Left colon (tissue), 2 donors: Measurements from ENCODE around the gene RGS11. TPM values are rescaled to one million over a fixed set of nuclear protein-coding genes. Genes with fewer than 3 reads are reported as not detected.
A peak's percentile ranks its signal among the peaks of the same experiment; 100 is the strongest.

Experiments
- ATAC-seq: fragments of 200-7000 bp; cut with Tn5 transposase; one replicate; pipeline ENCODE4 v1.9.1; 2020; ENCODE audit warnings: mild to moderate bottlenecking, moderate library complexity
- DNase-seq, 2 donors: peaks; one replicate each; pipeline ENCODE4 v3.0.0-alpha.2; 2020
- intact Hi-C, 2 donors: fragments of 100-400 bp; cut with DNase I in 1 of 2; cut with micrococcal nuclease in 1 of 2; formaldehyde crosslinking; loops; one replicate each; pipeline versions ENCODE4 v1.11.2 to v1.14.0; 2022; cut with DNase I, micrococcal nuclease
- total RNA-seq, 2 donors: library from RNA; stranded (reverse); fragmentation: NEBNext Ultra II Directional; extraction: Animal tissue kit (Norgen Biotek cat#: 25700); gene quantifications; one replicate each; pipeline ENCODE4 v1.2.1, GENCODE V29; 2021
- donor health status: DM: no; HTN: no; CAD: no.
- donor health status: DM: yes; HTN: yes; CAD: no.

The RGS11 gene
- total RNA-seq, 2 donors from 2014 or later: 2.6 to 7.6 TPM

DNA sequence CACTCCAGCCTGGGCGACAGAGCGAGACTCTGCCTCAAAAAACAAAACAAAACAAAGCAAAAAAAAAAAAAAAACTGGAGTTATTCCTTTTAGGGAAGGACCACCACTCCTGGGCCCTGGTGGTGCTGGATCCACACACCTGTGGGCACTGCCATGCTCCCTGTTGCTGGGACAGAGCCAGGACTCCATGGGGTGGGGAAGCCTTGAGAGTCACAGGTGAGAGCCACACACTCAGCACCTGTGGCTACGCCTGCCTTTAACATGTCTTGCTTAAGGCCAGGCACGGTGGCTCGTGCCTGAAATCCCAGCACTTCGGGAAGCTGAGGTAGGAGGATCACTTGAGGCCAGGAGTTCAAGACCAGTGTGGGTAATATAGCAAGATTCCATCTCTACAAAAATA is 25.5 kb upstream of the RGS11 start:
- DNase-seq (no peak), ATAC-seq (no peak)
- intact Hi-C loops: no loop called here

DNA sequence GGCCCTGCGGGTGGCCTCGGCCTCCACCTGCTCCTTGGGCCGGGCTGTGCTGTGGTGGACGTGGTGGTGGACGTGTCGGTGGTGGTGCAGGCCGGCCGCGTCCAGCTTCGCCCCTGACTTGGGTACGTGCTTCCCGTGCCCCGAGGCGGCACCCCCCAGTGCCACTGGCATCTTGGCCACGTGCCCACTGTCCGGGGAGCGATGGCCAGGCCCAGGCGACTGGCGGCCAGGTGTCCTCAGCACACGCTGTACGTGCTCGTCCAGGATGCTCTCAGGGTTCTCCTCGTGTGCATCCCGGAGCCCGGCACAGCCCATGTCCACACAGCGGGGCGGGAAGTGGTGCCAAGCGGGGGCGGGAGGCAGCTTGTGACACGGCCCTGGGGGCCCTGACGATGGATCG is 22.1 kb upstream of the RGS11 start:
- peak; percentile 12 for ATAC-seq
- intact Hi-C loops: no loop called here
- DNase-seq: no peak

DNA sequence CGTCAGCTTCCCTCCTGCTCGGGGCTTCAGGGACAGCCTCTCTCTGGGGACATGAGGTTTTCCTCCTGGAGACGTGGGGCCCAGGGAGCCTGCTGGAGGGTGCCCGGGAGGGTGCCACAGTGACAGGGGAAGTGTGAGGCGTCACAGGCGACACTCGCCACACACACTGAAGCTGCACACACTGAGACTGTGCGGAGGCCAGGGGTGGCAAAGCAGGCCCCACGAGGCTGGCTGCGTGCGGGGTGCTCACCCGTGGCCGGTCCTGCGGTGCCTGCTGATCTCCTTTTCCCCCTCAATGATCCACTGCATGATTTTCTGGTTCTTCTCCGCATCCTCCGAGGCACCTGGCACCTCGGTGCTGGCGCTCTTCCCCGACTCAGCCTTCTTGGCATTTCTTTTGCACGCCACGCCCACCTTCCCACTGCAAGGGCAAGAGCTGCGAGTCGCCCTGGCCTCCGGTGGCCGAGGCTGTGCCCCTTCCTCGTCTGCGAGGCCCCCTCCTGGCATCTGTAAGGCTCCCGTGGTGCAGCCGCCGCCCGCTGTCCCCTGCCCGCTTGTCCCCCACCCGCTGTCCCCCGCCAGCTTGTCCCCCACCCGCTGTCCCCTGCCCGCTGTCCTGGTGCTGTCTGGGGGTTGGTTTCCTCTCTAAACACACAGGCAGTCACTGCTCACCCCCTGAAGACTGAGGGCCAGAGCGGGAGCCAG is 21.2 kb upstream of the RGS11 start:
- no peak for ATAC-seq
- DNase-seq: no peak
- intact Hi-C loops: no loop called here

DNA sequence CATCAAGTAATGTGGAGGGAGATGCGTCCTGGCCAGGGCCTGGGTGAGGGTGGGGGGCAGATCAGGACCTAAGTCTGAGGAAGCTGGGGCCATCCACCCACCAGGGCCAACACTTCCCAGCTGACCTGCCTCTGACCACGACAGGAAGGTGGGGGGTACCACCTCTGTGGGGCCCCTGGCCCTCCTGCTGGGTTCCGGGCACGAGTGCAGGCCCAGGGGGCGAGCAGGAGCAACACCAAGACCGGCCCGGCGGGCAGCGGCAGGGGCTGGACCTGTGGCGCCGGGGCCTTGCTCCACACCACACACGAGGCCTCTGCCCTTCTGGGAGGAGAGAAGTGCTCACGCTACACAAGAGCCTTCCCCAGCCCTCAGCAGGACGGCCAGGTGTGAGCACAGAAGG is 20.5 kb upstream of the RGS11 start:
- ATAC-seq (no peak), DNase-seq (no peak)
- intact Hi-C loops: no loop called here

DNA sequence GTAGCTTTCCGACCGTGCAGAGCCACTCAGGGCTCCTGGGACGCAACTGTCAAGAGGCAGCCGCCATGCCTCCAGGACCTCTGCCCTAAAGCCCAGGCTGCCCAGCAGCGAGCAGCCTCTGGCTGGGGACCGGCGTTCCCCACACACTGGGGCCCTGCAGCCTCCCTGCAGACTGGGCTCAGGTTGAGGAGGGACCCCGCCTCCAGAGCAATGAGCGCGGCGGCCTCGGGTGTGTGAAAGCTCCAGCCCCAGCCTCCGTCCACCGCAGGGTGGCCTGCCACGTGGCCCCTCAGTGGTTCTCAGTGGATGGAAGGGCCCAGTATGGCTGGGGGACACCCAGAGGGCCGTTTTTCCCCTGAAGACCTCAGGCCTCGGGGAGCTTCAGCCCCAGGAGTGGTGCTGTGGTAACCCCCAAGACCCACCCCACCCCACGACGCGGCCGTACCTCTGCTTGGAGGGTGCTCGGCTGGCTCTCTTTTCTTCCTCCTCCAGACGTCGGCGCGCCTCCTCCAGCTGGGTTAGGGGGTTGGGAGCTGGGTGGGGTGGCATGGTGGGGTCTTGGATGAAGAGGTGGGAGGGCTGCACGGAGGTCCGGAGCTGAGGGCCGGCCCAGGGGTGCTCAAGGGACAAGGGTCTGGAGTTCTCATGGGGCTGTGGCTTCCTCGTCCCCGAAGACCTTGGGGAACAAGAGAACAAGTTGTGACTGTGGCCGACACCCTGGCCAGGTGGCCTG is 17.5 kb upstream of the RGS11 start:
- intact Hi-C loops: no loop called here
- ATAC-seq (no peak), DNase-seq (no peak)

DNA sequence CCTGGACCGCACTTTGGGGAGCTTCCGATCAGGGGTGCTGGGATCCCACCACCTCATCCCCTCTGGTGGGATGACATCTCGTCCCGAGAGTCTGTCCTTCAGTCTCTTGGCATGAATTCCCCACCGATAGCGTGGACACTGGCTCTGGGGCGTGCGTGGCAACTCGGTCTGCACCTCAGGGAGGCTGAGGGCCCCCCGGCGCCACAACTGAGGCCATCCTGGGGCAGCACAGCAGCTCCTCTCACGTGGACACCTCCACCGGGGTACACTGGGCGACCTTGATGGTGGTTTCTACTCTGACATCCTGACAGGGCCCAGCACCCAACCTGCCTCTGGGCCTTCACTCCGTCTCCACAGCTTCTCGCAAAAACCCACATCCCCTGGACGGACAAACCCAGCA is 15.8 kb upstream of the RGS11 start:
- ATAC-seq (no peak), DNase-seq (no peak)
- intact Hi-C loops: no loop called here

DNA sequence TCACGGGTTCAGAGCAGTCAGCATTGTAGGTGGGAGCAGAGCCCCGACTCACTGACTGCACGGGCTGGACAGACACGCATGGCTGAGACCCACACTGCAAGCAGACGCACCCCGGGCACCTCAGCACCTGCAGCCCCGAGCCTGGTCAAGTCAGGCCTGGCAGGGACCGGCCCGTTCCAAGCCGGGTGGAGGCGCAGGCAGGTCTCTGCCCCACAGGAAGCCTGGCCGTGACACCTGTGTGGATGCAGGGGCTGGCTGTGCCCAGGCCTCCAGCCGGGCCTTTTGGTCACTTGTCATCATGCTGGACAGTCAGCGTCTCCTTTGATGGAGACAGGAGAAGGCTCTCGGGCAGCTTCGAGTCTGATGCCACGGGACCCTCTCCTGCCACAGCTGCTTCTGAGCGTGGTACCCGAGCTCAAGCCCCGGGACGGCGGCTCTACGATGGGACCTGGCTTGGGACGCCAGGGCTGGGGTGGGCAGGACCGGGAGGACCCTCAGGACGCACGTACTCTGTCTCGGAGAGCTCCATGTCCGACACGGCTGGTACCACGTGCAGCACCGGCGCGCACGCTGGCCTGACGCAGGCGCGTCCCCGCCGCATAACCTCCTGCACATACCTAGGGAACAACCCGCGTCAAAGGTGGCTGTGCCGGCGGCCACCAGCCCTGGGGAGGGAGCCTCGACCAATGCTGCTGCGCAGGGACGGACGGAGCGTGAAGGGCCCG is 15.1 kb upstream of the RGS11 start:
- intact Hi-C loops: no loop called here
- DNase-seq (no peak), ATAC-seq (no peak)

DNA sequence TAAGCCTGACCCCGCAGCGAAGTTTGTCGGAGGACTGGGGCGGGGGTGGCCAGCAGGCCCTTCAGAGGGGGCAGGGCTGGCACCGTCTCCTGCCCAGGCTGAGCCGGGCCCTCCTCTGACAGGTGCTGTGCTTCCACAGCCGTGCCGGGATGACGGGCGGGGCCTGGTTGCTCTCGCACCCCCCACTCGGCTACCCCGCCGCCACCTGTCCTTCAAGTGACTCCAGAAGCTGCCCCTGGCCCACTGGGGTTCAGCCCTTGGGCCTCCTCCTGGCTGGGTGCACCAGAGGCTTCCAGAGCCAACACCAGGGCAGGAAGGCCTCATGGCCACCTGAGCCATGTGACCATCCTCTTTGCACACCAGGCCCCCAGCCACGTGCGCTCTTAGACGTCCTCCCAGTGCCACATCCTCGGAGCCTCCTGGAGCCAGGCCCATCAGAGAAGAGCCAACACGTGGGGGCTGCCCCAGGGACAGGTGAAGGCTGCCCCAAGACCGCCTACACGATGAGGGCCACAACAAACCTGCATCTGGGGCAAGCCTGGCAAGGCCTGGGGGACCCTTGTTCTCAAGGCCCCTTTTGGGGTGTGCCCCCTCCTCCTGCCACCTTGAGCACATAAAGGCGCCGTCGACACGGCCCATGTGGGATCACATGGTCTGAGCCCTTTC is 14.4 kb upstream of the RGS11 start:
- ATAC-seq (no peak), DNase-seq (no peak)
- intact Hi-C loops: no loop called here

DNA sequence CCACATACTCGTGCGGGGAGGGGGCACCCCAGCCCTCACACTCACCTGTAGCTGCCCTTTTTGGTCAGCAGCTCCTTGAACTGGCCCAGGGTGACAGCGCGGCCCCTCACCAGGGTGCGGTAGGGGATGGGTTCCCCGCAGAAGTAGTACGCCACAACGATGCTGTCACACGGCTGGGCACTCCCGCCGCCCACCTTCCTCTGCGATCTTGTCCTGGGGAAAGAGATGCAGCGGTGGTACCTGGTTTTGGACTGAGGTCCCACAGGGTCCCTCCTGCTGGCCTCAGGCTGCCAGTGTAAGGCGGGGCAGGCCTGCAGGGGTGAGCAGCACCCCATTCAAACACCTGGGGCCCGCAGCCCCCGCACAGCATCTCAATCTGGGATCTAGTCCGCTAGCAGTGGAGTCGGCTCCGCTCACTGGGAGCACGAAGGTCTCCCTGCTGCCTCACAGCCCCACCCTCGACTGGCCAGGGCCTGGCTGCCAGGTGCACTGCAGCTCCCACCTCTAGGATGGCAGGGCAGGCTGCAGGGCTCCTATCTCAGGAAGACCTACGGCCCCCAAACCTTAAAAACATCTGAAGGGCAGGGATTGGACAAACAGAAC is 13.8 kb upstream of the RGS11 start:
- ATAC-seq (no peak), DNase-seq (no peak)
- intact Hi-C loops: no loop called here

DNA sequence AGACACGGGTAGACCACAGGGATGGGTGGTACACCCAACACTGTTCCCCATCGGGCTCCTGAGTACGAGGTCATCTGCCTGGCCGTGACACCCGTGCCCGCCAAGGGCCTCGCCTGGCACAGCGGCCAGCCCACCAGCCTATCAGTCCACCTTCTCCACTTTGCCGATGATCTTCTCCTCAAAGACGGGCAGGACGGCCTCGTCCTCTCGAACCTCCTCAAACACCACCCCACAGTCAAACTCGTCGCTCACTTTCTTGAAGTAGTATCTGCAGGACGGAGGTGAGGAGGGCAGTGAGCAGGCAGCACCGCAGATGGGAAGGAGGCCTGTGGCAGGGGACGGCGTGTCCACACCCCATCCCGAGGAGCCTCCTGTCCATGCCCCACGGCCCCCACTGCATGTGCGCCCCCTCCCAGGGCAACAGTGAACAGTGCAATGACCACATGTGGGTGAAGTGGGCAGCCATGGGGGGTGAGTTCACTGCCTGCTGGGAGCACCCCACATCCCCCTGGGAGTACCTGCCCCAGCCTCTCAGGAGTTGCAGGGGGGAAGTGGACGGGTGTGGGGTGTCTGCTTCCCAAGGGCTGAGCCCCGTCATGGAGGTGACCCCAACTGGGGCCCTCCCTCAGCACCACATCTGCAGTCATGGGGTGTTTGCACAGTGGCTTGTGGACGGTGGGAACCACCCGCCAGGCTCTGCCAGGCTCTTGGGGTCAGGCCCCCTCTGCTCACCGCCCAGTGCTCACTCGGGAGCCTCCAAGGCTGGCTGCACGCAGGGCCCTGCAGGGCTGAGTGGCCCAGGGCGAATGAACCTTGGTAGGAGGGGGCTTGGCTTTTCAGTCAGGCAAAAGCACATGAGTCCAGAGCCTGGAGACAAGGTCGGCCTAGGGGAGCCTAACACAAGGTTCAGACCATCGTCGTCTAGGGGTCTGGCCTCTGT is 12.5 kb upstream of the RGS11 start:
- ATAC-seq (no peak), DNase-seq (no peak)
- intact Hi-C loops: no loop called here

DNA sequence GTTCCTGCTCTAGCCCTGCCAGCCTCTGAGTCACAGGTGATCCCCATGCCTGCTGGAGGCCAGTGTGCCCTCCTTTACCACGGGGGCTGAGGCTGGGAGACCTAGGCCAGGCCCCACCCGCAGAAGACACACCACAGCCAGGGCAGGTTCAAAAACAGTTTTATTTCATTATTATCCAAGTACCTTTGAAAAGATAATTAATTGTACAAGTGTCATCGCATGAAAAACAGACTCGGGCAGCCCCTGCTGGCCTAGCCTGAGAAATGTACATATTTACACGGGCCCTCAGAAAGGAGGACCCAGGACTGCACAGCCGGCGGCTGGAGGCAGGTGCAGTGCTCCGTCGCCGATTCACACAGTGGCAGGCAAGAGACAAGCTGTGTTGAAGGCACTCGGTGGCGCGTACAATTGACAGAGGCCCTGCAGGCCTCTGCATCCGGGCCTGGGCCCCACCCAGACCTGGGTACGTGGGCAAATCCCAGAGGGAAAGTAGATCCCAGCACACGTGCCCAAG is 11.6 kb upstream of the RGS11 start:
- DNase-seq (no peak), ATAC-seq (no peak)
- intact Hi-C loops: no loop called here

DNA sequence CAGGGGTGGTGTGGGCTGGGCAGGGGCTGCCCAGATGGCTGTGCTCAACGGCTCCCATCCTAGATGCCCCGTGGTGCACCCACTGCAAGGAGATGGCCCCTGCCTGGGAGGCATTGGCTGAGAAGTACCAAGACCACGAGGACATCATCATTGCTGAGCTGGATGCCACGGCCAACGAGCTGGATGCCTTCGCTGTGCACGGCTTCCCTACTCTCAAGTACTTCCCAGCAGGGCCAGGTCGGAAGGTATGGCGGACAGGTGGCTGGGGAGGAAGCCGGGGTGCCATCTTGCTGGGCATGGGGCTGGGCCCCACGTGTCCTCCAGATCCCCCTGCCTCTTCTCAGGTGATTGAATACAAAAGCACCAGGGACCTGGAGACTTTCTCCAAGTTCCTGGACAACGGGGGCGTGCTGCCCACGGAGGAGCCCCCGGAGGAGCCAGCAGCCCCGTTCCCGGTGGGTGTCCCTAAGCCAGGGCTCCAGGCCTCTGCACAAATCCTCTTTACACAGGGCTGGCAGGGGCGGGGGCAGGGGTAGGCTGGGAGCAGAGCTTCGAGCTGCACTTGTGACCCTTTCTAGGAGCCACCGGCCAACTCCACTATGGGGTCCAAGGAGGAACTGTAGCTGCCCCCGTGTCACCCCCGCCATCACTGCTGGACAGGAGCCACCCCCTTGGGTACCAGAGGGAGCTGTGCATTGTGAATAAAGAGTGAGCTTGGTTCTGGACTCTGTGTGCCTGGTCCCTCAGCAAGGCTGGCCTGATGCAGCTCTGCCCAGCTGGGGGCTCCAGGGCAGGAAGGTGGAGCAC is 10.9 kb upstream of the RGS11 start:
- no peak for ATAC-seq
- no peak for DNase-seq
- intact Hi-C loops: no loop called here

DNA sequence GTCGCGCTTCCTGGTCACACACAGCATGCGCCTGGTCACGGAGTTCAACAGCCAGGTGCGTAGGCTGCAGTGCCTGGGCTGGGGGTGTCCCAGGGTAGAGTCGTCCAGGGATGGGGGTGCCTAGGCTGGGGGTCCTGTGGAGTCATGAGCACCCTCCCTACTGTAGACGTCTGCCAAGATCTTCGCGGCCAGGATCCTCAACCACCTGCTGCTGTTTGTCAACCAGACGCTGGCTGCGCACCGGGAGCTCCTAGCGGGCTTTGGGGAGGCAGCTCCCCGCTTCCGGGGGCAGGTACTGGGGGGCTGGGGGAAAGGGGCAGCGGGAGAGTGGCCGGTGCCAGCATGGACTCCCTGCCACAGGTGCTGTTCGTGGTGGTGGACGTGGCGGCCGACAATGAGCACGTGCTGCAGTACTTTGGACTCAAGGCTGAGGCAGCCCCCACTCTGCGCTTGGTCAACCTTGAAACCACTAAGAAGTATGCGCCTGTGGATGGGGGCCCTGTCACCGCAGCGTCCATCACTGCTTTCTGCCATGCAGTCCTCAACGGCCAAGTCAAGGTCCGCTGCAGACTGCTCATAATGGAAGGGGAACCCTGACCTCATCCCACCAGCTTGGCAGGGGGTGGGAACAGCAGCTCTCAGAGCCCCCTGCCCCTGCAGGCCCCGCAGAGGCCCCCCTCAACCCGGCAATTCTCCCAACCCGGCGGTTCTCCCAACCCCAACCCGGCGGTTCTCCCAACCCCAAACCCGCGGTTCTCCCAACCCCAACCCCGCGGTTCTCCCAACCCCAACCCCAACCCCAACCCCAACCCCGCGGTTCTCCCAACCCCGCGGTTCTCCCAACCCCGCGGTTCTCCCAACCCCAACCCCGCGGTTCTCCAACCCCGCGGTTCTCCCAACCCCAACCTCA is 9.7 kb upstream of the RGS11 start:
- no peak for DNase-seq
- intact Hi-C loops: no loop called here

DNA sequence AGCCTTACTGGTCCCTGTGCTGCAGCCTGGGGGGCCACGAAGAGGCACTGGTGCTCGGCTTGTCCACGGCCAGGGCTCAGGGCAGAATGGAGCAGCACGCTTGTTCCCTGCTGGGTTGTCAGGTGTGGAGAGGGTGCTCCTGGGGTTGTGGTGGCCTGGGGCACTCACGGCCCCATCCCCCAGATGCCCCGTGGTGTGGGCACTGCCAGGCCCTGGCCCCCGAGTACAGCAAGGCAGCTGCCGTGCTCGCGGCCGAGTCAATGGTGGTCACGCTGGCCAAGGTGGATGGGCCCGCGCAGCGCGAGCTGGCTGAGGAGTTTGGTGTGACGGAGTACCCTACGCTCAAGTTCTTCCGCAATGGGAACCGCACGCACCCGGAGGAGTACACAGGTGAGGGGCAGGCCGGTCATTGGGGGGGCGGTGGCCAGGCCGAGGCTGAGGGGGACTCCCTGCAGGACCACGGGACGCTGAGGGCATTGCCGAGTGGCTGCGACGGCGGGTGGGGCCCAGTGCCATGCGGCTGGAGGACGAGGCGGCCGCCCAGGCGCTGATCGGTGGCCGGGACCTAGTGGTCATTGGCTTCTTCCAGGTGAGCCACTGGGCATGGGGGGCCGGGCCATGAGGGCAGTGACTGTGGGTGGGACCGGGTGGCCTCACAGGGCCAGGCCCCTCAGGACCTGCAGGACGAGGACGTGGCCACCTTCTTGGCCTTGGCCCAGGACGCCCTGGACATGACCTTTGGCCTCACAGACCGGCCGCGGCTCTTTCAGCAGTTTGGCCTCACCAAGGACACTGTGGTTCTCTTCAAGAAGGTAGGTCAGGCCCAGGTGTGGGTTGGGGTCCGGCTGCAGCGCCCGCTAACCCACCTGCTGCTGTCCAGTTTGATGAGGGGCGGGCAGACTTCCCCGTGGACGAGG is 8.7 kb upstream of the RGS11 start:
- ATAC-seq: no peak
- no peak for DNase-seq
- intact Hi-C loops: no loop called here

More for the DNA sequence above, 9.7 kb upstream of the RGS11 start:
- ATAC-seq: no peak
